GM12874 (cell line): Measurements from ENCODE around the gene FBXO33.

Experiments used
- CTCF ChIP-seq: IDR thresholded peaks from 2 replicates; pipeline ENCODE4 v1.5.1; 2011; ENCODE audit warnings: low read depth, mild to moderate bottlenecking, control low read depth, low read length, moderate library complexity; ENCODE audit not compliant: insufficient read depth

The FBXO33 gene

GRCh38 chr14:39441805-39442204 is 9.6 kb upstream of the FBXO33 start:
- no peak for TF ChIP-seq CTCF

DNA sequence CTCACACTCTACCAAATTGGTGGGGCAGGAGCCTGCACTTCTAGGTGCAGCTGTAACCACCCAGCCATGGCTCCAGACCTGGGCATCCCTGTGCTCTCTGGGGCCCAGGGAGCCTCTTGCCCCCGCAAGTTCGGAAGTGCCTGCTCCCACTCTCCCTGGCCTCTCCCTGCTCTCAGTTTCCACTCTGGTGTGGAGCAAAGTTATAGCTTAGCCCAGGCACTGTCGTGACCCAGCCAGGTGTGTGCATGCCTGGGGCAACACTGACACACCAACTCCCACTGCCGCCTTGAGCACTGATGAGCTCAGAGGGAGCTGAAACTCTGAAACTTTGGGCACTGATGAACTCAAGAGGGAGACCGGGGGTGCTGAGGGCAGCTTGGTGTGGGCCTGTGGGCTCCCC is 8.7 kb upstream of the FBXO33 start:
- TF ChIP-seq CTCF: no peak

- TF ChIP-seq CTCF: no peak
Observed at GRCh38 chr14:39435241-39435640, 3.0 kb upstream of the FBXO33 start.

DNA sequence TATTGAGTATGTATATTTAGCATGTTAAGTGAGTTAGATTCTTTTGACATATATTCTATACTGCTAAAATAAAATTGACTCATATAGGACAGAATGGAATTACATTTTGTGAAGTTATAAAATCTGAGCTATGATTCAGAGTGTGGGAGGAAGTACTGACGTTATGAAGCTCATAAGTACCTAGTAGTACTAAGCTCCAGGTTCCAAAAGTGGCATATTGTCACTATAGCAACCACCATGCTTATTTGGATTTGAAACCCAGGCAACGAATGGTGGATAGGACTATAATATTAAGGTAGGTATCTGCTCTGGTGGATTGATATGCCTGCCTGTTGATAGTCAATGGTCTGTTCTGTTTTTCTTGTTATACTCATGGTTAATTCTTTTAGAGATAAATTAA is 2.2 kb upstream of the FBXO33 start:
- no peak for TF ChIP-seq CTCF

- no peak for TF ChIP-seq CTCF
Observed at GRCh38 chr14:39433452-39433813, 1.2 kb upstream of the FBXO33 start.

DNA sequence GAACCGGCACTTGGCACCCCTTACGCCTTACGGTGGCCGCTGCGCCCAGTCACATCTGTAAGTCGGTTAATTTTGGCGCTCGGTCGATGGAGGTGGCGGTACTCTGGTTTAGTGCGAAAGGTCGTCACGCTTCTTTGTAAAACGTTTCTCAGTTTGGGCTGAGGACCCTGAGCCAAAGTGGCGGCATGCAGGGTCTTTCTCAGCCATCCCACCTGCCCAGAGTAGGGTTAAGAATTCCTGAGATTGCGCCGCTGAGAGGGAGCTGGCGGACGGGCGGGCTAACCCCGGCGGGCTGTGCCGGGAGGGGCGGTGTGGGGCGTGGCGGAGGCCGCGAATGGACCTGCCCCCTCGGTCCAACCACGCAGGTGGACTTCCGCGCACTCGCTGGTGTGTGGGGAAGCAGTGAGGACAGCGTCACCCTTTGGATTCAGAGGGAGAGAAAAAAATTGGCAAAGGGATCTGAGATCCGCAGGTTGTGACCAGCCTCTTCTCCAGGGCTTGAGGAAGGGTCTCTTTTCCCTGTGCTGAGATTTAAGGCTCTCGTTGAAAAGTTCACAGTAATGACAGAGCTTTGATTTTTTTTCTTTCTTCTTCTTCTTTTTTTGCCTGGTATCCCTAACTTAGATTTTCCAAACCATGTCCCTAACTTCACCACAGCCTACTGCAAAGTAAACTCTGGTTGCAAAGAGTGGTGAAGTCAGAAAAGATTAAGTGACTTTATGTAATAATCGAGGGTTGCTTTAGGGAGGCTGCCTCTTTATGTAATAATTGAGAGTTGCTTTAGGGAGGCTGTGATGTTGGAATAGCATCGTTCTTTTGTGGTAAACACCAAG is 602 bp upstream of the FBXO33 start:
- no peak for TF ChIP-seq CTCF

DNA sequence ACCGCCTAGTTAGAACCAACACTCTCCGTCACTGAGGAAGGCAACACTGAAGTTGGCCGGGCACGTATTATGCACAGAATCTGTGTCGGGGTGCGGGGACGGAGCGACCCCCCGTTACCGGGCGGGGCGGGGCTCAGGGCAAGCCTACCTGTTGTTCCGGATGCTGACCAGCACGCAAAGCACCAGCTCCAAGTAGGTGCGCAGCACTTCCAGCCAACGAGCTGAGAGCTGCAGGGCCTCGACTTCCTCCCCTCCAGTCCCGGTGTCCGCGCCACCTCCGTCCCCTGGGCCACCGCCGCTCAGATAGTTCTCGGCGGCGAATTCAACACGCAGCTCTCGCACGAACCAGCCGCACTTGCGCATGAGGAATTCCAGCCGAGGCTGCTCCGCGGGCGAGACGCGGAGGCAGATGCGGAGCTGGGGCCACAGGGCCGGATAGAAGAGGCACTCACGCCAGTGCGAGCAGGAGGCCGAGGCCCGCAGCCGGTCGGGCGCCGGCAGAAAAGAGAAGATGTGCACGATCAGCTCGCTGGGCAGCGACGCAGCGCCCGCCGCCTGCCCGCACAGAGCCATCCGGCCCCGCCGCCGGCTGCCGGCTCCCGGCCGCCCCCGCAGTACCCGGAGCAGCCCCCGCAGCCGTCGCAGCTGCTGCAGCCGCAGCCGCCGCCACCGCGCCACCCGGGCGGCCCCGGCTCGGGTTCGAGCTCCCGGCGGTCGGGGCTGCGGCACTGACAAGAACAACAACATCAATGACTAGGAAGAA is 636 bp downstream of the FBXO33 start:
- TF ChIP-seq CTCF: no peak
